ENCODE results near the gene OXNAD1.

GRCh38 chr3:16334909-16335308 is 69.9 kb downstream of the OXNAD1 start:
- TF ChIP-seq EZH2phosphoT487 (IDR thresholded peaks at IDR 0.05; ENCODE audit: borderline replicate concordance) (no peak), CTCF (conservative IDR thresholded peaks at IDR 0.05; ENCODE audit: low read length) (no peak)
